A172 (cell line): ENCODE measurements around the gene LAMA3. TPM values are rescaled to one million over a fixed set of nuclear protein-coding genes. Genes with fewer than 3 reads are reported as not detected.

ENCODE experiments used
- DNase-seq: peaks from one replicate; pipeline ENCODE4 v3.0.0-alpha.2; 2015; ENCODE audit warnings: low spot score
- total RNA-seq: library from RNA; depleted of rRNA; stranded (reverse); fragments of >200 nt; shearing (Covaris generic); gene quantifications from 2 replicates; pipeline ENCODE4 v1.2.3, GENCODE V29; 2014; rRNA removed

LAMA3 gene
- 1.5 and 2.7 TPM in 2 replicates for total RNA-seq

GRCh38 chr18:23689031-23689615 is at the start of gene LAMA3:
Gene LAMA3, plus strand, starts transcription at chr18:23689453. Its CDS starts 231 bp downstream, at chr18:23689684.
- DNase-seq: peak; percentile 40

GRCh38 chr18:23640052-23640451 is 49.2 kb upstream of the LAMA3 start:
- no peak for DNase-seq

GRCh38 chr18:23641143-23641720 is 48.0 kb upstream of the LAMA3 start:
- no peak for DNase-seq

- DNase-seq: no peak
These were observed 47.2 kb upstream of the LAMA3 start for GRCh38 chr18:23641937-23642666.

GRCh38 chr18:23643815-23644490 is 45.3 kb upstream of the LAMA3 start:
- no peak for DNase-seq

- DNase-seq: no peak
These were observed 43.6 kb upstream of the LAMA3 start for GRCh38 chr18:23645568-23646175.

- DNase-seq: no peak
These were observed 43.0 kb upstream of the LAMA3 start for GRCh38 chr18:23646282-23646681.

- no peak for DNase-seq
These were observed 40.8 kb upstream of the LAMA3 start for GRCh38 chr18:23648456-23648855.

- no peak for DNase-seq
These were observed 40.2 kb upstream of the LAMA3 start for GRCh38 chr18:23648940-23649607.

GRCh38 chr18:23650968-23651927 is 38.0 kb upstream of the LAMA3 start:
- peak; percentile 57 for DNase-seq

- DNase-seq: no peak
These were observed 37.0 kb upstream of the LAMA3 start for GRCh38 chr18:23652232-23652631.

- DNase-seq: no peak
These were observed 31.0 kb upstream of the LAMA3 start for GRCh38 chr18:23658285-23658684.

GRCh38 chr18:23661735-23662308 is 27.4 kb upstream of the LAMA3 start:
- DNase-seq: no peak

- DNase-seq: peak; percentile 34
These were observed 26.7 kb upstream of the LAMA3 start, which contains the start of gene ANKRD29 for GRCh38 chr18:23662309-23663263. Gene ANKRD29, minus strand, starts transcription at chr18:23662911. Its CDS starts 181 bp downstream, at chr18:23662730.

GRCh38 chr18:23664674-23665073 is 24.6 kb upstream of the LAMA3 start:
- DNase-seq: no peak

- no peak for DNase-seq
These were observed 22.1 kb upstream of the LAMA3 start for GRCh38 chr18:23667114-23667513.

- DNase-seq: no peak
These were observed 20.5 kb upstream of the LAMA3 start for GRCh38 chr18:23668731-23669130.

- DNase-seq: no peak
These were observed 20.0 kb upstream of the LAMA3 start for GRCh38 chr18:23669202-23669766.
